Ovary (tissue), 9 donors: ENCODE results near the gene ADAMTS17. TPM values are rescaled to one million over a fixed set of nuclear protein-coding genes. Genes with fewer than 3 reads are reported as not detected.

ENCODE experiments used
- DNase-seq, 5 donors: peaks; one replicate each; pipeline ENCODE4 v3.0.0-alpha.2; 2019 to 2020
- H3K27ac ChIP-seq, 2 donors: fragments of 200-600 bp; one replicate each; pipeline versions ENCODE4 v1.5.1 to v1.8.0; 2019 to 2022
- H3K27me3 ChIP-seq: fragments of 200-600 bp; one replicate; pipeline ENCODE4 v1.8.0; 2022
- H3K36me3 ChIP-seq: fragments of 200-600 bp; sonication (generic); one replicate; pipeline ENCODE4 v1.5.1; 2019
- H3K4me1 ChIP-seq: one replicate; pipeline ENCODE4 v1.8.1; 2013; ENCODE audit warnings: mild to moderate bottlenecking, moderate library complexity; ENCODE audit not compliant: insufficient read depth
- H3K4me3 ChIP-seq: fragments of 200-600 bp; sonication (generic); one replicate; pipeline ENCODE4 v1.5.1; 2017
- H3K9me3 ChIP-seq, 2 donors: fragments of 200-600 bp in 1 of 2; sonication (generic) in 1 of 2; one replicate each; pipeline versions ENCODE4 v1.5.1 to v1.8.1; 2013 to 2019; ENCODE audit warnings: mild to moderate bottlenecking in 1 of 2, moderate library complexity in 1 of 2
- EP300 ChIP-seq: sonication (generic); formaldehyde crosslinking; IDR thresholded peaks from one replicate; pipeline ENCODE4 v1.6.1; 2017; ENCODE audit warnings: antibody characterized with exemption
- POLR2A ChIP-seq: fragments of 450-650 bp; IDR thresholded peaks from one replicate; pipeline ENCODE4 v1.6.1; 2017; ENCODE audit warnings: antibody characterized with exemption, mild to moderate bottlenecking, moderate library complexity
- WGBS, 3 donors: extraction: QIAGEN DNeasy Blood & Tissue Kit in 1 of 3; methylation state at CpG; one replicate each; pipeline versions ENCODE4 v1.1.5 to v1.1.7; 2013 to 2017; 5-methylcytosine and 5-hydroxymethylcytosine counted together
- intact Hi-C, 4 donors: fragments of 100-400 bp; cut with DNase I; formaldehyde crosslinking; loops; one replicate each; pipeline versions ENCODE4 v1.11.0 to v1.15.1; 2022 to 2023
- polyA plus RNA-seq, 2 donors: library from polyadenylated mRNA; stranded (reverse); fragments of 200-250 nt in 1 of 2; fragments of 350-450 nt in 1 of 2; fragmentation: Illumina TruSeq in 1 of 2; extraction: RNeasy Lipid Tissue Mini Kit (QIAGEN cat#74804) in 1 of 2; gene quantifications; one replicate each; pipeline ENCODE4 v1.2.3, GENCODE V29; 2013 to 2014
- total RNA-seq, 7 donors: library from RNA; depleted of rRNA in 2 of 7; stranded (reverse); fragments of >200 nt in 2 of 7; fragmentation: NEBNext Ultra II Directional in 3 of 7; extraction: Animal tissue kit (Norgen Biotek cat#: 25700) in 3 of 7; gene quantifications; one replicate each; pipeline versions ENCODE4 v1.1.0 to v1.2.4, GENCODE V29; 2016 to 2023
- TF ChIP-seq, protein P1 (sequence below), 3 donors: fragments of 450-650 bp in 2 of 3; fragments of 200-600 bp in 1 of 3; IDR thresholded peaks; one replicate each; pipeline versions ENCODE4 v1.5.1 to v1.8.0; 2016 to 2022; ENCODE audit warnings: antibody characterized with exemption in 3 of 3, mild to moderate bottlenecking in 1 of 3
- donor health status: DM: no; HTN: no; CAD: no; lungs with moderate emphysema.
- donor health status: DM: no; HTN: no; CAD: no.
- donor health status: Bipolar disorder and iron deficiency.
- donor health status: DM: yes; HTN: yes; CAD: no.
- donor health status: DM: no; HTN: no; CAD: no.
- donor health status: DM: yes; HTN: yes; CAD: no.

The ADAMTS17 gene
- total and polyA plus RNA-seq, 9 donors = 1.3 to 11.3 (median 5.9) TPM

DNA sequence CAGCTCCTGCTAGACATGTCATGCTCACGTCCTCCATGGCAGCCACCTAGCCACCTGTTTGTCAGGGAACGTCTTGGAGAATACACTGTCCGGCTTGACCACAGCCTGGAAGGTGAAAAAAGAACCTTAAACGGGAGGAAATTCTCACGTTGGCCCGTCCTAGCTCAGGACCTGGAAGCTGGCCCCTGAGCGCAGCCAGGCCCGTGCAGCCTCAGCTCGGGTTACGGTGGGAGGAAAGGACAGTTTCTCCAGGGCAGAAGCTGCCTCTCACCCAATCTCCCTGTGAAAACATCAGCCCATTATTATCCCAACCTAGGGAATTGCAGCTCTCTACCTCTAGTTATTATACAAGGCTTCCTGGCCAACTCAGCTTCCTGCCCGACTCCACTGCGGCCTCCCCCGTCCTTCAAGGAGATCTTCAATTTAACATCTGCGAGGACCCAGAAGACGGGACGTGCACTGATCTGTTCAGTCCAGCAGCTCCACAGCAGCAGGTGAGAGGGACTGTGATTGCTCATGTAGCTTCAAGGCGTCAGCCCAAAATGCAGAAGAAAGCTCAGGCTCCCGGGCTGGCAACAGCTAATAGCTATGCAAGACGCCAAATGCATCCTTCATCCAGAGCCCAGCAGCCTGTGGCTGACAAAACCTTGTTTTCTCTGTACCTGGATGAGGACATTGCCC lies 84.7 kb downstream of the ADAMTS17 start:
- TF ChIP-seq, protein P1, sequence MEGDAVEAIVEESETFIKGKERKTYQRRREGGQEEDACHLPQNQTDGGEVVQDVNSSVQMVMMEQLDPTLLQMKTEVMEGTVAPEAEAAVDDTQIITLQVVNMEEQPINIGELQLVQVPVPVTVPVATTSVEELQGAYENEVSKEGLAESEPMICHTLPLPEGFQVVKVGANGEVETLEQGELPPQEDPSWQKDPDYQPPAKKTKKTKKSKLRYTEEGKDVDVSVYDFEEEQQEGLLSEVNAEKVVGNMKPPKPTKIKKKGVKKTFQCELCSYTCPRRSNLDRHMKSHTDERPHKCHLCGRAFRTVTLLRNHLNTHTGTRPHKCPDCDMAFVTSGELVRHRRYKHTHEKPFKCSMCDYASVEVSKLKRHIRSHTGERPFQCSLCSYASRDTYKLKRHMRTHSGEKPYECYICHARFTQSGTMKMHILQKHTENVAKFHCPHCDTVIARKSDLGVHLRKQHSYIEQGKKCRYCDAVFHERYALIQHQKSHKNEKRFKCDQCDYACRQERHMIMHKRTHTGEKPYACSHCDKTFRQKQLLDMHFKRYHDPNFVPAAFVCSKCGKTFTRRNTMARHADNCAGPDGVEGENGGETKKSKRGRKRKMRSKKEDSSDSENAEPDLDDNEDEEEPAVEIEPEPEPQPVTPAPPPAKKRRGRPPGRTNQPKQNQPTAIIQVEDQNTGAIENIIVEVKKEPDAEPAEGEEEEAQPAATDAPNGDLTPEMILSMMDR (IDR thresholded peaks at IDR 0.05) = no peak
- TF ChIP-seq EP300 (no peak), POLR2A (no peak)
- Histone ChIP-seq H3K36me3 (no peaks in the 10 kb centered on the region), H3K9me3 (no peaks in the 10 kb centered on the region), H3K4me3 (no peak overlapping the region), H3K4me1 (no peaks in the 10 kb centered on the region), H3K27me3 (no peaks in the 10 kb centered on the region), H3K27ac (no peak overlapping the region)
- WGBS, 3 donors = 82 to 90% (median 84%) methylated on average over 19 of the region's 19 CpGs
- DNase-seq = no peak
- intact Hi-C loops = no loop called here

DNA sequence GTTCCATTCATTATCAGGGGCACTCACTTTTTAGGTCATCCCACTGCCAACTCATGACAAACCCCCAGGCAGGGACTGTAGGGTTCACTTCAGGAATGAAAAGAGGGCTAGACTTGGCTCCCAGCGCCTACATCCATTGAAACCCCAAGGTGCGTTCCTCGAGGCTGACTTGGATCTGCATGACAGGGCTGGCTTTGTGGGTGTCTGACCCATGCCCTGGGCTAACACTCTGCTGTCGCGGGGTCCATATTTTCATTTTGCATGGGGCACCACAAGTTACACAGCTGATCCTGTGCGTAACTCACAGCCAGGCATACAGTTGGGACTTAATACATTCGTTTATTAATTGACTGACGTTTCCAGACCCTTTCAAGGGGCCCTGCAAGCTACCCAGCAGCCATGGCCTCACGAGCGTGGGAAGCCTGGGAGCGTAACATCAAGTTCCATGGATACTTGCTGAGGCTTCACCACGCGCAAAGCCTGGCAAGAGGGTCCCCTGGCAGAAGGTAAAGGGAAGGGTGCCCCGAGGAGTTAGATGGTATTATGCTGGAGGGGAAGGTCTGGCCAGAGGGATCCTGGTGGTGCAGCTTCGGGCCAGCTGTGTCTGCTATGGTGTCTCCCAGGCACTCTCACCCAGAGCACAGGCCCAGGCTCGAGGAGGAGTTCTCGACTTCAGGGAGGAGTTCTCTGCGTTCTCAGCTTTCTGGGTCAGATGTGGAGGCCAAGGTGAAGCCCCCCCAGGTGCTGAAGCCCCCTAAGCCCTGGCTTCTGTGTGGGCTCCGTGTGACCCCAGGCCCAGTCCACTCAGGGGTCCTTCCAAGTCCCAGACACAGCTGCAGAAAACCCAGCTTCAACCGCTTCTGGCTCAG lies 85.4 kb downstream of the ADAMTS17 start:
- Histone ChIP-seq H3K4me1 (no peaks in the 10 kb centered on the region), H3K27ac (no peak overlapping the region), H3K9me3 (no peaks in the 10 kb centered on the region), H3K36me3 (no peaks in the 10 kb centered on the region), H3K4me3 (no peak overlapping the region), H3K27me3 (no peaks in the 10 kb centered on the region)
- intact Hi-C loops = no loop called here
- DNase-seq = no peak
- whole genome bisulfite sequencing, 3 donors = 87 to 95% (median 92%) methylated on average over 20 of the region's 20 CpGs
- TF ChIP-seq POLR2A (no peak), EP300 (no peak)
- TF ChIP-seq, protein P1 (IDR thresholded peaks at IDR 0.05) = no peak

DNA sequence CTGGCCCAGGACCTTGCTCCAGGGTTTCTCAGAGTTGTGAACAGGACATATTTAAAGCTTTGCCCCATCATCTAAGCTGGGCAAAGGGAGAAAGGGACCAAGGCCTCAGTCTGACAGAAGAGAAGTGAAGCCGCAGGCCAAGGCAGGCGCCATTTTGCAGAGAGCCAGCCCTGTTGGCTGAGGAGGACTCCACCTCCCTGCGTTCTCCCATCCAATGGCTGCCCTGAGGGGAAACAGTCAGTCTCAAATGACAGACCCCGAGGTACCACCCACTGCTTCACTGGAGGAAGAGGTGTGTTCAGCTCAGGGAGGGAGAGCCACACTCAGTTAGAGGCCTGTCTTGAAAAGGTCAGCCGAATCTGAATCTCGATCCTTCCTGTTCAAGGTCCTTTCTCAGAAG lies 86.1 kb downstream of the ADAMTS17 start:
- intact Hi-C loops = no loop called here
- WGBS, 3 donors = 88 to 98% (median 97%) methylated on average over 6 of the region's 6 CpGs
- no peak overlapping the region for H3K4me3 ChIP-seq
- no peaks in the 10 kb centered on the region for H3K27me3 ChIP-seq
- H3K4me1 ChIP-seq = no peaks in the 10 kb centered on the region
- H3K27ac ChIP-seq = no peak overlapping the region
- no peaks in the 10 kb centered on the region for H3K9me3 ChIP-seq
- no peaks in the 10 kb centered on the region for H3K36me3 ChIP-seq
- no peak for DNase-seq
- TF ChIP-seq POLR2A (no peak), EP300 (no peak)
- TF ChIP-seq, protein P1 (IDR thresholded peaks at IDR 0.05) = no peak

DNA sequence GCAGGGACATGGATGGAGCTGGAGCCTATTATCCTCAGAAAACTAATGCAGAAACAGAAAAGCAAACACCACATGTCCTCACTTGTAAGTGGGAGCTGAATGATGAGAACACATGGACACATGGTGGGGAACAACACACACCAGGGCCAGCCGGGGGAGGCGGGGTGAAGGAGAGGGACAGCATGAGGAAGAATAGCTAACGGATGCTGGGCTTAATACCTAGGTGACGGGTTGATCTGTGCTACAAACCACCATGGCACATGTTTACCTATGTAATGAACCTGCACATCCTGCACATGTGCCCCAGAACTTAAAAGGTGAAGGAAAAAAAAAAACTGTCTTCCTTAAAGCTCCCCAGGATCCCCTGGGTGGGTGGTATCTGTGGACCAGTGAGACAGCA lies 87.1 kb downstream of the ADAMTS17 start:
- H3K4me1 ChIP-seq = no peaks in the 10 kb centered on the region
- no peak overlapping the region for H3K27ac ChIP-seq
- intact Hi-C loops = no loop called here
- no peak for DNase-seq
- WGBS, 3 donors = 65 to 84% (median 68%) methylated on average over 4 of the region's 4 CpGs
- H3K27me3 ChIP-seq = no peaks in the 10 kb centered on the region
- H3K9me3 ChIP-seq = no peaks in the 10 kb centered on the region
- H3K4me3 ChIP-seq = no peak overlapping the region
- no peaks in the 10 kb centered on the region for H3K36me3 ChIP-seq
- TF ChIP-seq, protein P1 (IDR thresholded peaks at IDR 0.05) = no peak
- no peak for TF ChIP-seq EP300
- no peak for TF ChIP-seq POLR2A
